ENCODE measurements around the gene NR3C2.
"Not testable (repeated sequence)": the region's sequence is repeated elsewhere in the genome, so short reads cannot be mapped to it uniquely, and the experiment has no call there.

The NR3C2 gene

GRCh38 chr4:148373093-148373492 is 69.1 kb downstream of the NR3C2 start:
- DNase-seq (ENCODE audit: low read depth in 2 of 2, low spot score in 1 of 2): no peak

- DNase-seq (ENCODE audit: low read depth in 2 of 2, low spot score in 1 of 2): no peak
Observed at GRCh38 chr4:148369919-148370318, 72.3 kb downstream of the NR3C2 start.

DNA sequence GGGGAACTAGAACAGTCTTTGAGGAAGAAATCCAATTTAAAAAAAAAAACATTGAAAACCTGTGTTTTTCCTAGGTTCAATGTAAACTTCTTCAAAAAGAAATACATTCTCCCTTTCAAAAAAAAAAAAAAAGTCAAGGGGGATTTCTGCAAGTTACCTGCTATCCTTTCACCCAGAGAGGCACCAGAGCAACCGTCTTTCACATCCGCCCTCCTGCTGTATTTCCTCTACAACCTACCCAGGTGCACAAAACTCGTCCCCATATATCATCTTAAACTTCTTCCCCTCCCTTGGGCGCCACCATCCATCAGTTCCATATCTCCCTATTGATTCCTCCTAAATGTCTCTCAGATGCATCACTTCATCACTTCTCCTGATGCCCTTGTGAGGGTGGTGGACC is 74.5 kb downstream of the NR3C2 start:
- DNase-seq (ENCODE audit: low read depth in 2 of 2, low spot score in 1 of 2): no peak

GRCh38 chr4:148366251-148366650 is 76.0 kb downstream of the NR3C2 start:
- no peak for DNase-seq (ENCODE audit: low read depth in 2 of 2, low spot score in 1 of 2)

DNA sequence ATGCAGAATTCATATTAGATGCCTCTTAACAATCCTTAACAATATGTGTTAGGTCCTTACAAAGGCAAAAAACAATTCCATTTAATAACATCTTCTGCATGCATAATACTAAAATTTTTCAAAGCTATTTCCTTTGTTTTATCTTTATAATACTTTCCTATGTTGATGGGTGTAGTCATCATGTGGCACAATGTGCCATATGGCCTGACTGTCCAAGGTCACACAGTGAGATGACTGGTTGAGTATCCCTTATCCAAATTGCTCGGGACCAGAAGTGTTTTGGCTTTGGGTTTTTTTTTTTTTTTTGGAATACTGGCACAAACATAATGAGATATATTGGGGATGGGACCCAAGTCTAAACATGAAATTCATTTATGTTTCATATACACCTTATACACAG is 77.7 kb downstream of the NR3C2 start:
- DNase-seq (ENCODE audit: low read depth in 2 of 2, low spot score in 1 of 2): no peak

- no peak for DNase-seq (ENCODE audit: low read depth in 2 of 2, low spot score in 1 of 2)
Observed at GRCh38 chr4:148359769-148360168, 82.4 kb downstream of the NR3C2 start.

DNA sequence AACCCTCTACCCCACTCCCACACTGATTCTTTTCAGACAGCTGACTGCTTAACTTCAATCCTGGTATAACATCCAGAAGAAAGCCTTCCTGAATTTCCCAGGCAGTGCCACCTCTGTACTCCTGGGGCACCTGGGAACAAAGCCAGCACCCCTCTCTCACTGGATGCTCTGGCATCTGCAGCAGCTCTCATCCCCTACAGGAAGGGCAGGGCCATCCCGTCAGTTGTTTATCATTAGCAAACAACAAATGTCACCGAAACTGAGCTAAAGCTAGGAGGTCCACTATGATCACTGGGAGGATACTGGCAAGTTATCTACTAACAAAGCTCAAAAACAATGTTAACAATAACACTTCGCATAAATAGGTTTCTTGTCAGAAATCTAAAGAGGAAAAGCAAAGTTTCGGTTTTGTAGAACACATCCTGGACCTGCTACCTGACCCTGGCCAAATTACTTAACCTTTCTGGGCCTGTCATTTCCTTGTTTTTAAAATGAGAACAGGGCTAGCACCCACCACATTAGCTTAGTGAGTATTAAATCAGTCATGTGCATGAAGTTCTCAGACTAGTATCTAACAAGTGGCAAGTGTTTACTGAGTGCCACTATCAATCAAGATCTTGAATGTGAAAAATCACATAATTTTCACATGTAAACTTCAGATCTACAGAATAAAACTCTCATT is 86.6 kb downstream of the NR3C2 start:
- DNase-seq (ENCODE audit: low read depth in 2 of 2, low spot score in 1 of 2): no peak

- DNase-seq (ENCODE audit: low read depth in 2 of 2, low spot score in 1 of 2): no peak
Observed at GRCh38 chr4:148354186-148354585, 88.0 kb downstream of the NR3C2 start.

- DNase-seq (ENCODE audit: low read depth in 2 of 2, low spot score in 1 of 2): no peak
Observed at GRCh38 chr4:148353571-148353970, 88.6 kb downstream of the NR3C2 start.

DNA sequence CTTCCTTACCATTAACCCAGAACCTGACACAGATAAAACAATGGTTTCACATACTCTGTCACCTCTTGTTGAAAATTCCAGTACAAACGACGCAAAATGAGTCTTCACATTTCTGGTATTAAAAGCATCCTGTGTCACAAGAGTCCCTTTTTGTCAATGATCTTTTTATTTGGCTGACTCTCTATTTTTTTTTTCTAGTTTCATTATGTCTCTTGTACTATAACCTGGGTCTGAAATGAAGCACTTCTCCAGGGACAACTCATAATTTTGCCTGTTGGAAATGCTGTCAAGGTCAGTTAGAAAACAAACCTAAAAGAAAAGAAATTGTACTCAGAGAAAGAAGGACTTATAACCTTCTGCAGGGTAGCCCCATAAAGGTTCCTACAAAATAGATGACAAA is 93.1 kb downstream of the NR3C2 start:
- DNase-seq (ENCODE audit: low read depth in 2 of 2, low spot score in 1 of 2): no peak

DNA sequence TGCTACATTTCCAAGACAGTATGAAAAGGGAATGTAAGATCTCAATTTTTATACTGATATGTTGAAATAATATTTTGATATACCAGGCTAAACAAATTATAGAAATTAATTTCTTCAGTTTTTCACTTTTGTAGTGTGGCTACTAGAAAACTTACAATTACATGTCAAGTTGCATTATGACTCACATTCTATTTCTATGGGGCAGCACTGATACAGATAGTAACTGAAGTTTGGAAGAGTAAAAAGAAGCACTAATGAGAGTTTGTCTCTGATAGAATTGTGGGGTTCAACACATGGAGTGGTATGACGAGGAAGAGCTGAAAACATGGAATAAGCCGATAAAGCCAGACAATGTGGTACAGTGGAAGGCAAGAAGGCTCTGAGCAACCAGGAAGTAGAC is 95.6 kb downstream of the NR3C2 start:
- no peak for DNase-seq (ENCODE audit: low read depth in 2 of 2, low spot score in 1 of 2)

GRCh38 chr4:148345509-148345908 is 96.7 kb downstream of the NR3C2 start:
- no peak for DNase-seq (ENCODE audit: low read depth in 2 of 2, low spot score in 1 of 2)

GRCh38 chr4:148344941-148345340 is 97.3 kb downstream of the NR3C2 start:
- no peak for DNase-seq (ENCODE audit: low read depth in 2 of 2, low spot score in 1 of 2)

- no peak for DNase-seq (ENCODE audit: low read depth in 2 of 2, low spot score in 1 of 2)
Observed at GRCh38 chr4:148344352-148344751, 97.9 kb downstream of the NR3C2 start.

DNA sequence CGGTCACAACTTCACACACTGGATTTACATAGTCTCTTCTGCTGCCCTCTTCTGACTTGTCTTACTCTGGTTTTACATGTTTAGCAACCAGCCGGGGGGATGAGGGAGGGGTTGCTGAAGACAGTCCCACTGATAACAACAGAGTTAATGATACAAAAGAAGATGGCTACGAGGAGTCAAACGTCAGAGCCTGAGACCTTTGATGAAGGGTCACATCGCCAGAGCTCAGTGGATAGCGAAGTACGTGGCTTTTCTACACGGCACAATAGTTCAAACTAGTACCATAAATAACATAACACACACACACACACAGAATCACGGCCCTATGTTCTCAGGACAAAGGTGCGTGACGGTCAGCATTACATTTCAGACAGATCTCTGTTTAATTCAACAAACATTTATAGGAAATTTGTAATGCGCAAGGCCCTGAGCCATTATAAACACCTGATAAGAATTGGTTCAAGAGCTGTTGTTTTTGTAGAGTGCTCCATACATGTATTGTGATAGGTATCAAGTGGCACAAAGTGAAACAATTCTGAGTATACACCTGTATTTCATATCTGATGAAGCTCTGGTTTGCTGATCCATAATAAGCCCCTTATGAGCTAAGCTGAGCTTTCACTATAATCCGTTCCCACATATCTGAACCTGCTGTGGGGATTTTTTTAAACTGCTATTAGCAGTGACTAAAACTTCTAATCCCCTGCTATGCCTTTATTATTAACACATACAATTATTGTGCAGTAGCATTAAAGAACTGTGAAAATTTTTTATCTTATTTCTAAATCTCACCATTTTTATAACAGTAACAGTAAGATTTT is 100.0 kb downstream of the NR3C2 start:
- DNase-seq (ENCODE audit: low read depth in 2 of 2, low spot score in 1 of 2): no peak

- no peak for DNase-seq (ENCODE audit: low read depth in 2 of 2, low spot score in 1 of 2)
Observed at GRCh38 chr4:148335133-148335532, 107.1 kb downstream of the NR3C2 start.

DNA sequence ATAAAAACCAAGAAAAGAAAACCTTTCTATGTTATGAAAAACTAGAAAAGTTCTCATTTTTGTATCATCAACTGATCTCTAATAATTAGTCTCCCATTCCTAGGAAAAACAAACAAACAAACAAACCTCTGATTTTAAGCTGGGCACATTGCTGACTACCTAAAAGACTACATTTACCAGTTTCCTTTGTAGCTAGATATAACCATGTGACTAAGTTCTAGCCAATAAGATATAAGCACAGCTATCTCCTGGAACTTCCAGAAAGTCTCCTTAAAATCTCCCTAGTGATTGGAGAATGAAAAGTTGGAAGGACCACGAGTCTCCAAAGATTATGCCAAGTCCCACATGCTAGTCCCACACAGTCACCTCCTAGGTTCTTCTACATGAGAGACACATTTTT is 108.9 kb downstream of the NR3C2 start:
- no peak for DNase-seq (ENCODE audit: low read depth in 2 of 2, low spot score in 1 of 2)

- no peak for DNase-seq (ENCODE audit: low read depth in 2 of 2, low spot score in 1 of 2)
Observed at GRCh38 chr4:148332486-148332885, 109.7 kb downstream of the NR3C2 start.

DNA sequence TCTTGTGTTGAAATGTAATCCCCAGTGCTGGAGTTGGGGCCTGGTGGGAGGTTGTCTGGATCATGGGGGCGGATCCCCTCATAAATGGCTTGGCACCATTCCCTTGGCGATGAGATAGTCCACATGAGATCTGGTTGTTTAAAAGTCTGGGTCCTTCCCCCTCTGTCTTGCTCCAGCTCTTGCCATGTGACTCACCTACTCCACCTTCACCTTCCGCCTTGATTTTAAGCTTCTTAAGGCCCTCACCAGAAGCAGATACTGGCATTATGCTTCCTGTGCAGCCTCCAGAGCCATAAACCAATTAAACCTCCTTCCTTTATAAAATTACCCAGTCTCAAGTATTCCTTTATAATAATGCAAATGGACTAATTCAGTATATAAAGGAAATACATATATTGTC is 111.5 kb downstream of the NR3C2 start:
- DNase-seq (ENCODE audit: low read depth in 2 of 2, low spot score in 1 of 2): no peak

GRCh38 chr4:148330161-148330560 is 112.1 kb downstream of the NR3C2 start:
- no peak for DNase-seq (ENCODE audit: low read depth in 2 of 2, low spot score in 1 of 2)

GRCh38 chr4:148329751-148330150 is 112.5 kb downstream of the NR3C2 start:
- no peak for DNase-seq (ENCODE audit: low read depth in 2 of 2, low spot score in 1 of 2)

DNA sequence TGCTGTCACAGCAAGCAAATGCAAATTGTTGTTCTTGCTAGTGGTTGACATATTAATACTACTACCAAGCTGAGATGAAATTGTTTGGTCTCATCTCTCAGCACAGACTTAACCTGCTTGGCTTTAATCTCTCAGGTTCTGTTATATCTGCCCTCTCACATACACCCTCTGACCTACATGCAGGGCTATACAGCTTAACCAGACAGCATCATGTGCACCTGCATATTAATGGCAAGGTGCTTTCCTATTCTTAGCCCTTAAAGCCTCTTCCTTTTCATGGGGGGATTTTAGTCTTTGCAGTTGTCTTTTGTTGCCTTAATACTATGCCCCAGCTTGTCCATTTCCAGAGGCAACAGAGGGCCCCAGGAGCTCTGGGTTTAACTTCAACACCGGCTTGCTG is 114.5 kb downstream of the NR3C2 start:
- no peak for DNase-seq (ENCODE audit: low read depth in 2 of 2, low spot score in 1 of 2)

DNA sequence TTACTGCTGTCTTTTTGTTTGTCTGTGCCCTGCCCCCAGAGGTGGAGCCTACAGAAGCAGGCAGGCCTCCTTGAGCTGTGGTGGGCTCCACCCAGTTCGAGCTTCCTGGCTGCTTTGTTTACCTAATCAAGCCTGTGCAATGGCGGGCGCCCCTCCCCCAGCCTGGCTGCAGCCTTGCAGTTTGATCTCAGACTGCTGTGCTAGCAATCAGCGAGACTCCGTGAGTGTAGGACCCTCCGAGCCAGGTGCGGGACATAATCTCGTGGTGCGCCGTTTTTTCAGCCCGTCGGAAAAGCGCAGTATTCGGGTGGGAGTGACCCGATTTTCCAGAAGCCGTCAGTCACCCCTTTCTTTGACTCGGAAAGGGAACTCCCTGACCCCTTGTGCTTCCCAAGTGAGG is 118.9 kb downstream of the NR3C2 start:
- DNase-seq (ENCODE audit: low read depth in 2 of 2, low spot score in 1 of 2): not testable (repeated sequence)
